Cardiac muscle cell (in vitro differentiated cells and primary cell): ENCODE data around the gene ANP32E. TPM values are rescaled to one million over a fixed set of nuclear protein-coding genes. Genes with fewer than 3 reads are reported as not detected.

Experiments used
- DNase-seq, 2 donors: peaks; one replicate each; pipeline versions ENCODE4 v3.0.0 to v3.0.0-alpha.2; 2010 to 2017; ENCODE audit warnings: low read depth in 1 of 2, low spot score in 1 of 2
- H3K27ac ChIP-seq: fragments of 200-600 bp; sonication (generic); 2 replicates; pipeline ENCODE4 v1.5.1; 2016
- H3K27me3 ChIP-seq: fragments of 200-600 bp; sonication (generic); 2 replicates; pipeline ENCODE4 v1.6.0; 2016; ENCODE audit warnings: control low read depth
- H3K36me3 ChIP-seq: fragments of 200-600 bp; sonication (generic); 2 replicates; pipeline ENCODE4 v1.5.1; 2016; ENCODE audit warnings: control low read depth
- H3K4me1 ChIP-seq: fragments of 200-600 bp; sonication (generic); 2 replicates; pipeline ENCODE4 v1.8.1; 2017; ENCODE audit warnings: low read depth, mild to moderate bottlenecking, mixed run types
- H3K4me3 ChIP-seq: fragments of 200-600 bp; sonication (generic); 2 replicates; pipeline ENCODE4 v1.5.1; 2016; ENCODE audit warnings: mild to moderate bottlenecking
- H3K9me3 ChIP-seq: fragments of 200-600 bp; sonication (generic); 2 replicates; pipeline ENCODE4 v1.5.1; 2017; ENCODE audit warnings: low read depth, mild to moderate bottlenecking, control low read depth
- CTCF ChIP-seq: IDR thresholded peaks from 2 replicates; pipeline ENCODE4 v1.5.1; 2012; ENCODE audit warnings: low read depth, mild to moderate bottlenecking, low read length
- polyA plus RNA-seq: library from polyadenylated mRNA; unstranded; fragments of >200 nt; fragmentation: Nextera tagmentation; extraction: Ambion mirVana; gene quantifications from 2 replicates; pipeline ENCODE4 v1.2.1, GENCODE V29; 2016
- total RNA-seq: library from RNA; depleted of rRNA; stranded (reverse); fragments of >200 nt; gene quantifications from 2 replicates; pipeline ENCODE4 v1.2.3, GENCODE V29; 2016

Gene ANP32E
- total RNA-seq (21.9 and 38.5 TPM in 2 replicates), polyA plus RNA-seq (36.8 and 60.9 TPM in 2 replicates)

- Histone ChIP-seq H3K4me3 (peak within 1 kb of the TSS; percentile 96), H3K9me3 (no peaks in the 10 kb centered on the region), H3K4me1 (no peaks in the 10 kb centered on the region), H3K27me3 (no peaks in the 10 kb centered on the region), H3K36me3 (no peaks in the 10 kb centered on the region), H3K27ac (peak within 1 kb of the TSS; percentile 88)
- TF ChIP-seq CTCF, result no peak
- peak; percentile 97 to 100 for DNase-seq
Measured at GRCh38 chr1:150235852-150236613, at the start of gene ANP32E. TSS of gene ANP32E (minus strand) at chr1:150236112. CDS start at chr1:150235786, 326 bp downstream.

DNA sequence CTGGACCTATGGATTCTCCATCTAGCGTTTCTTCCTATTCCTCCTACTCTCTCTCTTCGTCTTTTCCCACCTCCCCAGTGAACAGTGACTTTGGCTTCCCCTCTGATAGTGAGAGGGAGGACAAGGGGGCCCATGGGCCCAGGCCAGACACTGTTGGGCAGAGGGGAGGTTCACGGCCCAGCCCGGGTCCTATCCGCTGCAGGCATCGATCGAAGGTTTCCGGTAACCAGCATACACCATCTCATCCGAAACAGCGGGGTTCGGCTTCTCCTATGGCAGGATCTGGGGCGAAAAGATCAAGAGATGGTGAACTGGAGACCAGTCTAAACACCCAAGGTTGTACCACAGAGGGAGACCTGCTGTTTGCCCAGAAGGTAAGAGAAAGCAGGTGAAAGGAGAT is 47.3 kb upstream of the ANP32E start:
- TF ChIP-seq CTCF, result no peak
- Histone ChIP-seq H3K4me1 (peaks cover 6% of the 10 kb centered on the region), H3K27me3 (no peaks in the 10 kb centered on the region), H3K36me3 (peaks cover 20% of the 10 kb centered on the region), H3K9me3 (no peaks in the 10 kb centered on the region), H3K4me3 (peak overlapping the region; percentile 34), H3K27ac (no peak overlapping the region)
- DNase-seq, result no peak

DNA sequence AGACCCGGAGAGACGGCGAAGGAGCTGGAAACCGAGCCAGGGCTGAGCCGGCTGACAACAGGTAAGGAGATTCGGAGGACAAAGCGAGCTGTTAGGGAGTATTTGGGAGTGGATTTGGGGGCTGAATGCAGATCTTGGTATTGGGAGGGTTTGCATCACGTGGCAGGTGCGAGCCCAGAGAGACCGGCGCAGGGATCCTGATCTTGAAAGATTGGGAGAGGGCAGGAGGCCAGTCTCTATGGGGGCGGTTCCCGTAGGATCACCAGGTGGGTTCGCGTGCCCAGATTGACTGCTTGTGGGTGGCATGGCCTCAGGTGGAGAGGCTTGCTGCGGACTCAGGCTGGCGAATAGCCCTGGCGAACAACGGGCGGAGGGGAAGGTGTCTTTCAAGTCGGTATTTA is 46.6 kb upstream of the ANP32E start:
- peak overlapping the region; percentile 18 for H3K27ac ChIP-seq
- peaks cover 20% of the 10 kb centered on the region for H3K36me3 ChIP-seq
- H3K9me3 ChIP-seq, result no peaks in the 10 kb centered on the region
- peaks cover 6% of the 10 kb centered on the region for H3K4me1 ChIP-seq
- no peaks in the 10 kb centered on the region for H3K27me3 ChIP-seq
- H3K4me3 ChIP-seq, result peak overlapping the region; percentile 34
- no peak for DNase-seq
- TF ChIP-seq CTCF, result no peak

GRCh38 chr1:150281758-150282557 is 46.0 kb upstream of the ANP32E start, which contains the start of gene CIART:
TSS of gene CIART (plus strand) at chr1:150282554. CDS start at chr1:150283268, 714 bp downstream.
- Histone ChIP-seq H3K4me1 (peaks cover 6% of the 10 kb centered on the region), H3K36me3 (peaks cover 14% of the 10 kb centered on the region), H3K9me3 (no peaks in the 10 kb centered on the region), H3K27me3 (no peaks in the 10 kb centered on the region), H3K27ac (peak within 1 kb of the TSS; percentile 69), H3K4me3 (peak within 1 kb of the TSS; percentile 34)
- DNase-seq, result peak; percentile 98 to 99
- TF ChIP-seq CTCF, result no peak

GRCh38 chr1:150281221-150281757 is 45.4 kb upstream of the ANP32E start:
- Histone ChIP-seq H3K4me3 (peak overlapping the region; percentile 34), H3K27ac (peak overlapping the region; percentile 69), H3K9me3 (no peaks in the 10 kb centered on the region), H3K36me3 (peaks cover 7% of the 10 kb centered on the region), H3K27me3 (no peaks in the 10 kb centered on the region), H3K4me1 (peaks cover 6% of the 10 kb centered on the region)
- DNase-seq, result peak; percentile 78 to 80
- peak; percentile 73 for TF ChIP-seq CTCF
